WERI-Rb-1 (cell line): ENCODE data around the gene PEX7.
"Not testable (repeated sequence)": the region's sequence is repeated elsewhere in the genome, so short reads cannot be mapped to it uniquely, and the experiment has no call there.

ENCODE experiments used
- DNase-seq: peaks from one replicate; pipeline ENCODE4 v3.0.0-alpha.2; 2020
- H3K27ac ChIP-seq: fragments of 250-450 bp; sonication (Bioruptor Pico); 2 replicates; pipeline ENCODE4 v1.5.1; 2020; ENCODE audit warnings: mild to moderate bottlenecking, moderate library complexity
- H3K27me3 ChIP-seq: fragments of 250-450 bp; sonication (Bioruptor Pico); 2 replicates; pipeline ENCODE4 v1.5.1; 2021; ENCODE audit warnings: mild to moderate bottlenecking, low read depth, moderate library complexity; ENCODE audit not compliant: insufficient read depth, severe bottlenecking
- H3K36me3 ChIP-seq: fragments of 250-450 bp; sonication (Bioruptor Pico); 2 replicates; pipeline ENCODE4 v1.5.1; 2020; ENCODE audit warnings: mild to moderate bottlenecking, moderate library complexity
- H3K4me3 ChIP-seq: 2 replicates; pipeline ENCODE4 v1.5.1; 2011; ENCODE audit warnings: low read depth, mild to moderate bottlenecking, control low read depth, low read length
- H3K9me3 ChIP-seq: fragments of 250-450 bp; sonication (Bioruptor Pico); 2 replicates; pipeline ENCODE4 v1.5.1; 2021; ENCODE audit warnings: mild to moderate bottlenecking, moderate library complexity; ENCODE audit not compliant: severe bottlenecking
- CTCF ChIP-seq: IDR thresholded peaks from 2 replicates; pipeline ENCODE4 v1.5.1; 2011; ENCODE audit warnings: low read depth, mild to moderate bottlenecking, control low read depth, inconsistent platforms, low read length

PEX7 gene

GRCh38 chr6:136927292-136927691 is 104.9 kb downstream of the PEX7 start:
- no peaks in the 10 kb centered on the region for H3K9me3 ChIP-seq
- no peak overlapping the region for H3K27ac ChIP-seq
- peak; percentile 49 for DNase-seq
- peak; percentile 55 for TF ChIP-seq CTCF
- no peaks in the 10 kb centered on the region for H3K27me3 ChIP-seq
- no peaks in the 10 kb centered on the region for H3K36me3 ChIP-seq
- no peak overlapping the region for H3K4me3 ChIP-seq

DNA sequence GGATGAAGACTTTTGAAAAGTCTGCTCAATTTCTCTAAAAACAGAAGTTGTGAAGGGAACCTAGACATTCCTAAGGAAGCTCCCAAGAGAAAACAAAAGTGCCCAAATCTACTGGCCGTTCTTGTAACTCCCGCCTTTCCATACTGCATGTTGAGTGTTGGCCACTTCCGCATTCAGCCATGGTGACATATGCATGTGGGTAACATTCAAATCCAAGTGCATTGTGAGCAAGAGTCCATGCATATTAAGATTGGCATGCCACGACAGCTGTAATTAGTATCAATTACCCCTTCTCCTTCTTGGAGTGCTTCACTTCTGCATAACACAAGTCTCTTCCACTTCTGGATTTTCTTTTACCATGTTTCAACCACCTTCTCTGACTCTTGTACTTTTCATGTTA is 108.1 kb downstream of the PEX7 start:
- TF ChIP-seq CTCF, result no peak
- Histone ChIP-seq H3K36me3 (no peaks in the 10 kb centered on the region), H3K4me3 (no peak overlapping the region), H3K27me3 (no peaks in the 10 kb centered on the region), H3K27ac (no peak overlapping the region), H3K9me3 (no peaks in the 10 kb centered on the region)
- no peak for DNase-seq

DNA sequence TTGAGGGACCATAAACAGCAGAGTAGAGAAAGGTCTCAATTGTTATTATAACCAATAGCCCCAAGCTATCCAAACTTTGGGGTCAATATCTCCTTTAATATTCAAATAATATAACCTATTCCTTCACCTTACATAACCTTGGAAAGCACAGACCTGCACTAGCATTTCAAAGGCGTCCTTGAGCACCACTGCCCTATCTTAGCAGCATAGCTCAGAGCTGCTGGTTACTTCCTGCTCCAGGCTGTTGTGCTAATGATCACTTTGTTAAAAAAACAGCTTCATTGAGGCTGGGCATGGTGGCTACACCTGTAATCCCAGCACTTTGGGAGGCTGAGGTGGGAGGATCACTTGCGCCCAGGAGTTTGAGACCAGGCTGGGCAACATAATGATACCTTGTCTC is 110.2 kb downstream of the PEX7 start:
- Histone ChIP-seq H3K27me3 (no peaks in the 10 kb centered on the region), H3K36me3 (no peaks in the 10 kb centered on the region), H3K27ac (no peak overlapping the region), H3K9me3 (no peaks in the 10 kb centered on the region), H3K4me3 (no peak overlapping the region)
- no peak for TF ChIP-seq CTCF
- DNase-seq, result no peak

DNA sequence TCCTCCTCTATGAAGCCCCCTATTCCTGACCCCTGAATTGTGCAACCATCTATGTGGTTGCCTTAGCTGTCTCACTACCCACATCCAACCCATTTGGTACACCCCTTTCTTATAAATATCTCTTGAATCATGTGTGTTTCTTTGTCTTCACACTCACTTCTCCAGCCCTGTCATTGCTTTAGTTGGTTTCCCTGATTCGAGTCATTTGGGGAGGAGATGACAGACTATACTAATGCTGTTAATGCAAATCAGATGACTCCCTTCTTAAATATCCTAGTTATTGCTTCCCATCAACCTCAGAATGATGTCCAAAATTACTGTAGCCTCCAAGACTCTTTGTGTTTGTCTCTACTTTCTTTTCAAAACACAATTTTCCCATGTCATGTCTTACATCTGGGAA is 122.7 kb downstream of the PEX7 start:
- Histone ChIP-seq H3K27me3 (no peaks in the 10 kb centered on the region), H3K9me3 (no peaks in the 10 kb centered on the region), H3K4me3 (no peak overlapping the region), H3K36me3 (no peaks in the 10 kb centered on the region), H3K27ac (no peak overlapping the region)
- TF ChIP-seq CTCF, result no peak
- no peak for DNase-seq

- Histone ChIP-seq H3K4me3 (no peak overlapping the region), H3K27ac (no peak overlapping the region), H3K27me3 (no peaks in the 10 kb centered on the region), H3K9me3 (no peaks in the 10 kb centered on the region), H3K36me3 (no peaks in the 10 kb centered on the region)
- TF ChIP-seq CTCF, result no peak
- DNase-seq, result no peak
These were observed 123.3 kb downstream of the PEX7 start for GRCh38 chr6:136945711-136946121.

DNA sequence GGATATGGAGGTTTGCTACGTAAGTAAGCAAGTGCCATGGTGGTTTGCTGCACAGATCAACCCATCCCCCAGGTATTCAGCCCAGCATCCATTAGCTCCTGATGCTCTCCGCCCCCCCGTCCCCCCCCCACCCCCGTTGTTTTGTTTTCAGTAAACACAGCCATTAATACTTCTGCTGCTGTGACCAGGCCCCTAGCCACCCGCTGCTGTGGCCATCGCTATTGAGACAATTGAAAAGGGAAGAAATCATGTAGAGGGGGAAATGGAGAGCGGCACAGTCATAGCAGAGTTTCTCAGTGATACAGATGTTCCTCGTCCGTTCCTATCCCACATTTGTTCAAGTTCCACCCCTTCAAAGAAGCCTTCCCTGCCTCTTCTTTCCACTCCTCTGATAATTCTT is 124.6 kb downstream of the PEX7 start:
- TF ChIP-seq CTCF, result no peak
- H3K36me3 ChIP-seq, result no peaks in the 10 kb centered on the region
- no peak overlapping the region for H3K4me3 ChIP-seq
- H3K27me3 ChIP-seq, result no peaks in the 10 kb centered on the region
- H3K9me3 ChIP-seq, result no peaks in the 10 kb centered on the region
- no peak for DNase-seq
- H3K27ac ChIP-seq, result no peak overlapping the region

DNA sequence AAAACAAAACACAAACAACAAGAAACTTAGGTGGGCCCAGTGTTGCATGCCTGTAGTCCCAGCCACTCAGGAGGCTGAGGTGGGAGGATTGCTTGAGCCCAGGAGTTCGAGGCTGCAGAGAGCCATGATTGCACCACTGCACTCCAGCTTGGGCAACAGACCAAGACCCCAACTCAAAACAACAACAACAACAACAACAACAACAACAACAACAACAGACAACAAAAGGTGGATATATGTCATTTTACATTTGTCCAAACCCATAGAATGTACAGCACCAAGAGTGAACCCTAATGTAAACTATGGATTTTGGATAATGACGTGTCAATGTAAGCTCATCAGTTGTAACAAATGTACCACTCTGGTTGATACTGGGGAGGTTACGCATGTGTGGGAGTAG is 127.6 kb downstream of the PEX7 start:
- H3K36me3 ChIP-seq, H3K27ac ChIP-seq, H3K4me3 ChIP-seq, H3K9me3 ChIP-seq, H3K27me3 ChIP-seq, DNase-seq: not testable (repeated sequence)
